ENCODE data around the gene PMEPA1. TPM values are rescaled to one million over a fixed set of nuclear protein-coding genes. Genes with fewer than 3 reads are reported as not detected.

Gene PMEPA1
- total and polyA plus RNA-seq, 4 donors, result 0.61 to 1.5 (median 1.1) TPM

GRCh38 chr20:57613481-57613921, 96.3 kb downstream of the PMEPA1 start:
- H3K27me3 ChIP-seq (ENCODE audit: control insufficient read depth in 4 of 4, insufficient read depth in 4 of 4, low read length in 3 of 4), result no peaks in the 10 kb centered on the region
- DNase-seq (ENCODE audit: low spot score), result no peak
- no peaks in the 10 kb centered on the region for H3K4me1 ChIP-seq (ENCODE audit: control insufficient read depth in 4 of 4, insufficient read depth in 4 of 4, low read length in 3 of 4)
- no peak overlapping the region for H3K9ac ChIP-seq (ENCODE audit: low read depth in 1 of 2, low read length in 2 of 2)
- 76% methylated on average over 12 of the region's 12 CpGs for WGBS
- no peak overlapping the region for H3K4me3 ChIP-seq (ENCODE audit: low read depth in 1 of 3, low read length in 3 of 3)
- H3K9me3 ChIP-seq (ENCODE audit: control insufficient read depth in 4 of 4, low read length in 3 of 4), result no peaks in the 10 kb centered on the region
- no peak for TF ChIP-seq HNF4G (IDR thresholded peaks at IDR 0.05)
- no peak for TF ChIP-seq JUND (IDR thresholded peaks at IDR 0.05)
- no peak for TF ChIP-seq TAF1 (conservative IDR thresholded peaks at IDR 0.05)
- no peak for TF ChIP-seq RAD21 (IDR thresholded peaks at IDR 0.05)
- no peak overlapping the region for H3K27ac ChIP-seq (ENCODE audit: low read depth in 1 of 2, low read length in 2 of 2)
- no peaks in the 10 kb centered on the region for H3K36me3 ChIP-seq (ENCODE audit: control insufficient read depth in 4 of 4, insufficient read depth in 3 of 4, low read depth in 1 of 4, low read length in 3 of 4)

- WGBS, result 82% methylated on average over 7 of the region's 7 CpGs
- H3K27me3 ChIP-seq (ENCODE audit: control insufficient read depth in 4 of 4, insufficient read depth in 4 of 4, low read length in 3 of 4), result no peaks in the 10 kb centered on the region
- H3K9me3 ChIP-seq (ENCODE audit: control insufficient read depth in 4 of 4, low read length in 3 of 4), result no peaks in the 10 kb centered on the region
- DNase-seq (ENCODE audit: low spot score), result no peak
- H3K27ac ChIP-seq (ENCODE audit: low read depth in 1 of 2, low read length in 2 of 2), result no peak overlapping the region
- H3K9ac ChIP-seq (ENCODE audit: low read depth in 1 of 2, low read length in 2 of 2), result no peak overlapping the region
- TF ChIP-seq, protein P1, sequence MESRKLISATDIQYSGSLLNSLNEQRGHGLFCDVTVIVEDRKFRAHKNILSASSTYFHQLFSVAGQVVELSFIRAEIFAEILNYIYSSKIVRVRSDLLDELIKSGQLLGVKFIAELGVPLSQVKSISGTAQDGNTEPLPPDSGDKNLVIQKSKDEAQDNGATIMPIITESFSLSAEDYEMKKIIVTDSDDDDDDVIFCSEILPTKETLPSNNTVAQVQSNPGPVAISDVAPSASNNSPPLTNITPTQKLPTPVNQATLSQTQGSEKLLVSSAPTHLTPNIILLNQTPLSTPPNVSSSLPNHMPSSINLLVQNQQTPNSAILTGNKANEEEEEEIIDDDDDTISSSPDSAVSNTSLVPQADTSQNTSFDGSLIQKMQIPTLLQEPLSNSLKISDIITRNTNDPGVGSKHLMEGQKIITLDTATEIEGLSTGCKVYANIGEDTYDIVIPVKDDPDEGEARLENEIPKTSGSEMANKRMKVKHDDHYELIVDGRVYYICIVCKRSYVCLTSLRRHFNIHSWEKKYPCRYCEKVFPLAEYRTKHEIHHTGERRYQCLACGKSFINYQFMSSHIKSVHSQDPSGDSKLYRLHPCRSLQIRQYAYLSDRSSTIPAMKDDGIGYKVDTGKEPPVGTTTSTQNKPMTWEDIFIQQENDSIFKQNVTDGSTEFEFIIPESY (IDR thresholded peaks at IDR 0.05), result no peak
- no peak for TF ChIP-seq NR2F2 (IDR thresholded peaks at IDR 0.05)
- no peak for TF ChIP-seq FOXA1 (IDR thresholded peaks at IDR 0.05)
- H3K36me3 ChIP-seq (ENCODE audit: control insufficient read depth in 4 of 4, insufficient read depth in 3 of 4, low read depth in 1 of 4, low read length in 3 of 4), result no peaks in the 10 kb centered on the region
- no peak overlapping the region for H3K4me3 ChIP-seq (ENCODE audit: low read depth in 1 of 3, low read length in 3 of 3)
- H3K4me1 ChIP-seq (ENCODE audit: control insufficient read depth in 4 of 4, insufficient read depth in 4 of 4, low read length in 3 of 4), result no peaks in the 10 kb centered on the region
Measured at GRCh38 chr20:57612916-57613315, 96.9 kb downstream of the PMEPA1 start.

GRCh38 chr20:57612436-57612835, 97.4 kb downstream of the PMEPA1 start:
- WGBS, result 81% methylated on average over 7 of the region's 7 CpGs
- no peak for TF ChIP-seq RXRA (IDR thresholded peaks at IDR 0.05)
- no peak for TF ChIP-seq SP1 (IDR thresholded peaks at IDR 0.05)
- no peak for TF ChIP-seq HNF4A (conservative IDR thresholded peaks at IDR 0.05)
- no peak for TF ChIP-seq FOXA1 (IDR thresholded peaks at IDR 0.05)
- no peak for TF ChIP-seq YY1 (IDR thresholded peaks at IDR 0.05)
- no peak for TF ChIP-seq FOXA2 (IDR thresholded peaks at IDR 0.05)
- no peak for TF ChIP-seq REST (IDR thresholded peaks at IDR 0.05)
- no peak for TF ChIP-seq MAX (IDR thresholded peaks at IDR 0.05)
- TF ChIP-seq HNF4G (IDR thresholded peaks at IDR 0.05), result no peak
- TF ChIP-seq, protein P1 (IDR thresholded peaks at IDR 0.05), result no peak
- TF ChIP-seq, protein P2, sequence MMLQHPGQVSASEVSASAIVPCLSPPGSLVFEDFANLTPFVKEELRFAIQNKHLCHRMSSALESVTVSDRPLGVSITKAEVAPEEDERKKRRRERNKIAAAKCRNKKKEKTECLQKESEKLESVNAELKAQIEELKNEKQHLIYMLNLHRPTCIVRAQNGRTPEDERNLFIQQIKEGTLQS (IDR thresholded peaks at IDR 0.05), result no peak
- TF ChIP-seq JUND (IDR thresholded peaks at IDR 0.05), result no peak
- TF ChIP-seq CTCF (IDR thresholded peaks at IDR 0.05; ENCODE audit: low read depth, low read length, missing input control), result no peak
- no peak for TF ChIP-seq GABPA (IDR thresholded peaks at IDR 0.05 in 1 of 2, conservative IDR thresholded peaks at IDR 0.05 in 1 of 2)
- H3K4me1 ChIP-seq (ENCODE audit: control insufficient read depth in 4 of 4, insufficient read depth in 4 of 4, low read length in 3 of 4), result no peaks in the 10 kb centered on the region
- no peak overlapping the region for H3K9ac ChIP-seq (ENCODE audit: low read depth in 1 of 2, low read length in 2 of 2)
- no peak overlapping the region for H3K4me3 ChIP-seq (ENCODE audit: low read depth in 1 of 3, low read length in 3 of 3)
- no peaks in the 10 kb centered on the region for H3K27me3 ChIP-seq (ENCODE audit: control insufficient read depth in 4 of 4, insufficient read depth in 4 of 4, low read length in 3 of 4)
- H3K9me3 ChIP-seq (ENCODE audit: control insufficient read depth in 4 of 4, low read length in 3 of 4), result no peaks in the 10 kb centered on the region
- H3K36me3 ChIP-seq (ENCODE audit: control insufficient read depth in 4 of 4, insufficient read depth in 3 of 4, low read depth in 1 of 4, low read length in 3 of 4), result no peaks in the 10 kb centered on the region
- DNase-seq (ENCODE audit: low spot score), result no peak
- H3K27ac ChIP-seq (ENCODE audit: low read depth in 1 of 2, low read length in 2 of 2), result no peak overlapping the region
